Progenitor cell of endocrine pancreas (in vitro differentiated cells): ENCODE measurements around the gene DTNA. TPM values are rescaled to one million over a fixed set of nuclear protein-coding genes. Genes with fewer than 3 reads are reported as not detected.

Source experiments
- DNase-seq: peaks from one replicate; pipeline ENCODE4 v3.0.0; 2021; ENCODE audit warnings: low spot score; ENCODE audit not compliant: unreplicated experiment
- H3K27ac Mint-ChIP-seq: 2 replicates; pipeline ENCODE4 v1.8.0; 2021; ENCODE audit warnings: mild to moderate bottlenecking, moderate library complexity, mixed read lengths
- H3K27me3 Mint-ChIP-seq: 2 replicates; pipeline ENCODE4 v1.8.0; 2021; ENCODE audit warnings: mixed read lengths
- H3K36me3 Mint-ChIP-seq: 2 replicates; pipeline ENCODE4 v1.8.0; 2022; ENCODE audit warnings: mixed read lengths; ENCODE audit not compliant: insufficient read depth
- H3K4me1 Mint-ChIP-seq: 2 replicates; pipeline ENCODE4 v1.8.0; 2021; ENCODE audit warnings: low read depth, mixed read lengths
- H3K4me3 Mint-ChIP-seq: 2 replicates; pipeline ENCODE4 v1.8.0; 2021; ENCODE audit warnings: low read depth, mild to moderate bottlenecking, moderate library complexity, mixed read lengths
- H3K9me3 Mint-ChIP-seq: 2 replicates; pipeline ENCODE4 v1.8.0; 2021; ENCODE audit warnings: low read depth, mixed read lengths
- total RNA-seq: library from RNA; stranded (reverse); gene quantifications from 2 replicates; pipeline ENCODE4 v1.2.1, GENCODE V29; 2021
- TF ChIP-seq, protein P1 (sequence below): fragments of 200-600 bp; sonication (generic); IDR thresholded peaks from one replicate; pipeline ENCODE4 v1.5.0; 2021; ENCODE audit warnings: antibody characterized with exemption, mild to moderate bottlenecking; ENCODE audit not compliant: unreplicated experiment

Gene DTNA
- total RNA-seq, 1 donor from 2014 or later, result 25.4 TPM

DNA sequence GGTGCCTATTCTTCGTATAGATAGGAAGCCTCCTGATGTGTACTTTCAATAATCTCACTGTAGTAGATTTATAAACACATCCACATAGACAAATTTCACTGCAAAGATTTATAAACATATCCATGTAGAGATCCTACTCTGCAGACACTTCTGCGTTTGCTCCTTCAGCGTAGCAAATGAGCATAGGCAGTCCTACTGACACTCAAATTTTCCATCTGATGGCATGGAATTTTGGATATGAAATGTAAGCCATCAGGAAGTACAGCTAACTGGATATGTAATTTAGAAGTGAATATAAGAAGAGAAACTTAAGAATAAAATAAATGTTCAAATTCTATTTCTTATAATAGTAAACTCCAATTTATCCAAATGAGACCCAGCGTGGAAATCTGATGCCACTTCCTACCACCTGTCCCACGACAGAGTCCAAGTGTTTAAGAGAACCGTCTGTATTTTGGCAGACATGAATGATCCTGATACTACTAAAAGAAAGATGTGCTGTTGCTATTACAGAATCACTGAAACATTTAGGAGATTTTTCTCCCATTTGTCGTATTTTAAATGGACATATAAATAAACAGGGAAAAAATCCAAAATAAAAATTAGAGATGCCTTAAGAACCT is 86.0 kb downstream of the DTNA start:
- H3K36me3 Mint-ChIP-seq, result peaks cover 9% of the 10 kb centered on the region
- DNase-seq, result no peak
- TF ChIP-seq, protein P1, sequence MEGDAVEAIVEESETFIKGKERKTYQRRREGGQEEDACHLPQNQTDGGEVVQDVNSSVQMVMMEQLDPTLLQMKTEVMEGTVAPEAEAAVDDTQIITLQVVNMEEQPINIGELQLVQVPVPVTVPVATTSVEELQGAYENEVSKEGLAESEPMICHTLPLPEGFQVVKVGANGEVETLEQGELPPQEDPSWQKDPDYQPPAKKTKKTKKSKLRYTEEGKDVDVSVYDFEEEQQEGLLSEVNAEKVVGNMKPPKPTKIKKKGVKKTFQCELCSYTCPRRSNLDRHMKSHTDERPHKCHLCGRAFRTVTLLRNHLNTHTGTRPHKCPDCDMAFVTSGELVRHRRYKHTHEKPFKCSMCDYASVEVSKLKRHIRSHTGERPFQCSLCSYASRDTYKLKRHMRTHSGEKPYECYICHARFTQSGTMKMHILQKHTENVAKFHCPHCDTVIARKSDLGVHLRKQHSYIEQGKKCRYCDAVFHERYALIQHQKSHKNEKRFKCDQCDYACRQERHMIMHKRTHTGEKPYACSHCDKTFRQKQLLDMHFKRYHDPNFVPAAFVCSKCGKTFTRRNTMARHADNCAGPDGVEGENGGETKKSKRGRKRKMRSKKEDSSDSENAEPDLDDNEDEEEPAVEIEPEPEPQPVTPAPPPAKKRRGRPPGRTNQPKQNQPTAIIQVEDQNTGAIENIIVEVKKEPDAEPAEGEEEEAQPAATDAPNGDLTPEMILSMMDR, result no peak
- H3K4me1 Mint-ChIP-seq, result no peaks in the 10 kb centered on the region
- H3K27me3 Mint-ChIP-seq, result no peaks in the 10 kb centered on the region
- H3K4me3 Mint-ChIP-seq, result no peak overlapping the region
- no peak overlapping the region for H3K27ac Mint-ChIP-seq
- H3K9me3 Mint-ChIP-seq, result peaks cover 5% of the 10 kb centered on the region

DNA sequence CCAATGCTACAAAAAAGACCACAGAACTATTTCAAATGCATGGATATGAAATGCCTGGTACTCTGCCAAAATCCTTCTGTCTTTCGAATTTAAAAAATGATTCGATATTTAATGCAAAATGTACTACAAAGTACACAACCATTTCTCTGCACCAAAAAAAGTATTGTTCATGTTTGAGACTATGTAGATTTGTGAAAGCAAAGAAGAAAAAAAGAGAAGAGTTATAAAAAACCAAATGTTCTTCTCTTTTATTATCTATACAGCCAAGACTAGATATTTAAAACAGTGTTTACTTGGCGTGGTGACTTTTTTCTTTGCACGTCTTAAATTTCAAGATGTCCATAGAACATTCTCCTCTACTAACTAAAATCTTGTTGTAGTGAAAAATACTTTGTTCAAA is 89.2 kb downstream of the DTNA start:
- Mint-ChIP-seq H3K36me3 (no peaks in the 10 kb centered on the region), H3K9me3 (no peaks in the 10 kb centered on the region), H3K27ac (no peak overlapping the region), H3K27me3 (no peaks in the 10 kb centered on the region), H3K4me1 (no peaks in the 10 kb centered on the region), H3K4me3 (no peak overlapping the region)
- no peak for DNase-seq
- TF ChIP-seq, protein P1, result no peak

DNA sequence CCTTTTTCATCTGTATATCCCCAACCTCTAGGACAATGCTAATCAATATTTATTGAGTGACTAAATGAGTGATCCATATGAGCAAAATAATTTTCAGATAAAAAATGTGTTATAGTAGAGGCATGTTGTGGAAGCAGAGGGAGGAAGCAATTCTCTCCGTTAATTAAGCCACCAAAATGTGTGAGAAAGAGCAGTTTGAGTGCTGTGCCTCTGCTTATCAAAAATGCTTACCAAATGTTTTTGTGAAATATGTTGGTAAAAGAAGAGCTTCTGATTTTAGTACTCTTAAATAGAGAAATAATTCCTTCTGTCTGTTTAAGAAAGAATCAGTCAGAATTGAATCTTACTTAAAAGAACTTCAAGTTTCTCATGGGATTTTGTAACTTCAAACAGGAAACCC is 90.3 kb downstream of the DTNA start:
- no peak overlapping the region for H3K27ac Mint-ChIP-seq
- TF ChIP-seq, protein P1, result no peak
- no peaks in the 10 kb centered on the region for H3K9me3 Mint-ChIP-seq
- H3K27me3 Mint-ChIP-seq, result no peaks in the 10 kb centered on the region
- H3K4me3 Mint-ChIP-seq, result no peak overlapping the region
- H3K4me1 Mint-ChIP-seq, result no peaks in the 10 kb centered on the region
- H3K36me3 Mint-ChIP-seq, result no peaks in the 10 kb centered on the region
- no peak for DNase-seq

DNA sequence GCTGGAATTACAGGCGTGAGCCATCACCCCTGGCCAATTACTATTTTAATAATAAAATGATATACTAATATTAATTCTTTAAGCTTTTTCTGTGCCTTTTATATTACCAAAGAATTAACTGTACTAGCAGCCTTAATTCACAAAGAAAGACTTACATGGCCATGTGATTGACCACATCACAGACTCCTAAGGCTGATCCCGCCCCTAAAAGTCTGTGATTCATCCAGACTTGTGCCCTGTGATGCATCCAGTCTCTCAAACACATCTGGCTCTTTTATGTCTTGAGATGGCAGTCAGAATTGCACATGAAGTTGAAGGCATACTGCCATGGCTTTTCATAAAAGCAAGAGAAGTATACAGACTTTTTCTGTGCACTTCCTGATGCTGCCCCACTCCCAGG is 91.7 kb downstream of the DTNA start:
- H3K4me1 Mint-ChIP-seq, result no peaks in the 10 kb centered on the region
- H3K9me3 Mint-ChIP-seq, result no peaks in the 10 kb centered on the region
- TF ChIP-seq, protein P1, result no peak
- no peaks in the 10 kb centered on the region for H3K36me3 Mint-ChIP-seq
- no peak overlapping the region for H3K4me3 Mint-ChIP-seq
- H3K27ac Mint-ChIP-seq, result no peak overlapping the region
- H3K27me3 Mint-ChIP-seq, result no peaks in the 10 kb centered on the region
- no peak for DNase-seq

DNA sequence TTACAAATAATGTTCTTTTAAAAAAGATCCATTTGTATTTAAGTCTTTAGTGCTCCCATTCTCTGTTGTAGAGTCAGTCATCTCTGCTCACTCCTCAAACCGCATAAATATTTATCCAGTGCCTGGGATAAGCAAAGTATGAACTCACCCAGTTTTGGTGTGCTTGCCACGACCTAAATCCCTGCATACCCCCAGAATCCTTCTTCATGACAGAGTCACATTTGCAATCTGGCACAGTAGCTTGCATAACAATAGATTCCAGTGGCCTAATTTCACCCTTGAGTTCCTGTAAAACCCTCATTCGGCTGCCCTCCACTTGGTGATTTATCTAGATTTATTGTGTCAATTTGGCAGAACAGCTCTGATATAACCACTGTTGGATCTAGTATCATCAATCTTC is 92.9 kb downstream of the DTNA start:
- no peaks in the 10 kb centered on the region for H3K36me3 Mint-ChIP-seq
- H3K27me3 Mint-ChIP-seq, result no peaks in the 10 kb centered on the region
- TF ChIP-seq, protein P1, result no peak
- H3K4me3 Mint-ChIP-seq, result no peak overlapping the region
- no peaks in the 10 kb centered on the region for H3K9me3 Mint-ChIP-seq
- H3K27ac Mint-ChIP-seq, result no peak overlapping the region
- no peak for DNase-seq
- no peaks in the 10 kb centered on the region for H3K4me1 Mint-ChIP-seq
